Measurements from ENCODE around the gene SDK1.
"Not testable (repeated sequence)": the region's sequence is repeated elsewhere in the genome, so short reads cannot be mapped to it uniquely, and the experiment has no call there.

Gene SDK1

GRCh38 chr7:4093483-4093882 lies 792.4 kb downstream of the SDK1 start (continued):
- no peak for TF ChIP-seq PRDM2 (tag by site-specific recombination; IDR thresholded peaks at IDR 0.05; ENCODE audit: borderline replicate concordance)
- no peak for TF ChIP-seq IKZF3 (tag by site-specific recombination; IDR thresholded peaks at IDR 0.05)
- TF ChIP-seq KLF9 (tag by site-specific recombination; IDR thresholded peaks at IDR 0.05; ENCODE audit: low read depth) = no peak
- TF ChIP-seq OVOL3 (tag by site-specific recombination; IDR thresholded peaks at IDR 0.05) = no peak

GRCh38 chr7:4094158-4094557 lies 793.1 kb downstream of the SDK1 start:
- H3K36me3 ChIP-seq (ENCODE audit: control insufficient read depth in 2 of 2, insufficient read depth in 1 of 2, low read length in 2 of 2); CTCF ChIA-PET; H3K27ac ChIP-seq (ENCODE audit: extremely low read depth, low read depth, low read length); H3K4me3 ChIP-seq (ENCODE audit: low read depth, low read length); POLR2A ChIA-PET; H3K9me3 ChIP-seq (ENCODE audit: control insufficient read depth, insufficient read depth, low read depth, low read length); H3K4me1 ChIP-seq (ENCODE audit: control insufficient read depth, insufficient read depth, low read length): not testable (repeated sequence)

GRCh38 chr7:4097001-4097609 lies 796.1 kb downstream of the SDK1 start:
- no peak for TF ChIP-seq ZNF521 (tag by site-specific recombination; IDR thresholded peaks at IDR 0.05)
- TF ChIP-seq SCRT2 (tag by site-specific recombination; IDR thresholded peaks at IDR 0.05) = 0 out of 2 replicates have a peak, but pooled peaks have one; percentile 30
- Histone ChIP-seq H3K4me3 (ENCODE audit: low read depth, low read length) (no peak overlapping the region), H3K4me1 (ENCODE audit: control insufficient read depth, insufficient read depth, low read length) (no peaks in the 10 kb centered on the region), H3K36me3 (ENCODE audit: control insufficient read depth in 2 of 2, insufficient read depth in 1 of 2, low read length in 2 of 2) (no peaks in the 10 kb centered on the region), H3K27ac (ENCODE audit: extremely low read depth, low read depth, low read length) (no peak overlapping the region), H3K9me3 (ENCODE audit: control insufficient read depth, insufficient read depth, low read depth, low read length) (no peaks in the 10 kb centered on the region)
- CTCF ChIA-PET = interaction anchor here (0.7 kb wide), 1 partner anchor 1186 kb away, joined by 3 read pairs; no protein-coding TSS in a partner anchor
- POLR2A ChIA-PET = no interaction called here

- ChIA-PET POLR2A (no interaction called here), CTCF (interaction anchor here (0.6 kb wide), 1 partner anchor 61 kb away, joined by 4 read pairs; no protein-coding TSS in a partner anchor)
- no peaks in the 10 kb centered on the region for H3K4me1 ChIP-seq (ENCODE audit: control insufficient read depth, insufficient read depth, low read length)
- no peaks in the 10 kb centered on the region for H3K9me3 ChIP-seq (ENCODE audit: control insufficient read depth, insufficient read depth, low read depth, low read length)
- TF ChIP-seq ZNF157 (tag by site-specific recombination; IDR thresholded peaks at IDR 0.05) = no peak
- TF ChIP-seq ZNF830 (tag by site-specific recombination; IDR thresholded peaks at IDR 0.05; ENCODE audit: low read depth) = no peak
- TF ChIP-seq ZFP37 (tag by site-specific recombination; IDR thresholded peaks at IDR 0.05) = no peak
- no peak for TF ChIP-seq ZNF571 (tag by site-specific recombination; IDR thresholded peaks at IDR 0.05)
- no peak for TF ChIP-seq ZNF561 (tag by site-specific recombination; IDR thresholded peaks at IDR 0.05; ENCODE audit: borderline replicate concordance)
- TF ChIP-seq ZNF112 (tag by site-specific recombination; IDR thresholded peaks at IDR 0.05) = no peak
- H3K27ac ChIP-seq (ENCODE audit: extremely low read depth, low read depth, low read length) = no peak overlapping the region
- no peak overlapping the region for H3K4me3 ChIP-seq (ENCODE audit: low read depth, low read length)
- H3K36me3 ChIP-seq (ENCODE audit: control insufficient read depth in 2 of 2, insufficient read depth in 1 of 2, low read length in 2 of 2) = no peaks in the 10 kb centered on the region
Observed at GRCh38 chr7:4098169-4098568, 797.1 kb downstream of the SDK1 start.

Measured in HEK293 (cell line).